ENCODE measurements around the gene CCDC157.

GRCh38 chr22:30416403-30416802 lies 59.6 kb downstream of the CCDC157 start:
- TF ChIP-seq CTCF (IDR thresholded peaks at IDR 0.05) (no peak), POLR2A (IDR thresholded peaks at IDR 0.05) (no peak)

Measured in right lobe of liver (tissue), 4 donors.